Stimulated activated CD4-positive, alpha-beta T cell treated with anti-CD3 and anti-CD28 coated beads, Interleukin-2, amount 100 ng/mL, for 4 hours (primary cell): Measurements from ENCODE around the gene SEC61A1.

Experiments
- DNase-seq: peaks from one replicate; pipeline ENCODE4 v3.0.0-alpha.2; 2020; ENCODE audit warnings: low read depth

The SEC61A1 gene

GRCh38 chr3:128078322-128078721 lies 26.1 kb downstream of the SEC61A1 start:
- DNase-seq: no peak

- DNase-seq: no peak
These were observed 26.6 kb downstream of the SEC61A1 start for GRCh38 chr3:128078875-128079274.

- no peak for DNase-seq
These were observed 27.6 kb downstream of the SEC61A1 start for GRCh38 chr3:128079823-128080222.

- no peak for DNase-seq
These were observed 28.3 kb downstream of the SEC61A1 start for GRCh38 chr3:128080323-128081080.

- no peak for DNase-seq
These were observed 29.0 kb downstream of the SEC61A1 start for GRCh38 chr3:128081226-128081625.

- no peak for DNase-seq
These were observed 29.6 kb downstream of the SEC61A1 start for GRCh38 chr3:128081846-128082245.

- no peak for DNase-seq
These were observed 30.3 kb downstream of the SEC61A1 start for GRCh38 chr3:128082546-128082945.

- DNase-seq: no peak
These were observed 31.2 kb downstream of the SEC61A1 start for GRCh38 chr3:128083396-128083795.

- DNase-seq: no peak
These were observed 31.9 kb downstream of the SEC61A1 start for GRCh38 chr3:128083980-128084674.

GRCh38 chr3:128084675-128085021 lies 32.4 kb downstream of the SEC61A1 start:
- no peak for DNase-seq

- DNase-seq: no peak
These were observed 36.9 kb downstream of the SEC61A1 start for GRCh38 chr3:128089135-128089534.

- no peak for DNase-seq
These were observed 39.3 kb downstream of the SEC61A1 start for GRCh38 chr3:128091586-128091985.

GRCh38 chr3:128094295-128095151 lies 42.3 kb downstream of the SEC61A1 start:
- DNase-seq: no peak

- DNase-seq: peak; percentile 64
These were observed 43.0 kb downstream of the SEC61A1 start for GRCh38 chr3:128095222-128095703.

- DNase-seq: no peak
These were observed 46.0 kb downstream of the SEC61A1 start for GRCh38 chr3:128098234-128098633.

GRCh38 chr3:128100161-128100560 lies 47.9 kb downstream of the SEC61A1 start:
- no peak for DNase-seq

- DNase-seq: no peak
These were observed 48.4 kb downstream of the SEC61A1 start for GRCh38 chr3:128100638-128101037.

GRCh38 chr3:128103136-128103676 lies 51.0 kb downstream of the SEC61A1 start:
- DNase-seq: no peak

- DNase-seq: no peak
These were observed 55.6 kb downstream of the SEC61A1 start for GRCh38 chr3:128107834-128108233.

GRCh38 chr3:128111147-128111546 lies 58.9 kb downstream of the SEC61A1 start:
- no peak for DNase-seq

- peak; percentile 14 for DNase-seq
These were observed 60.2 kb downstream of the SEC61A1 start for GRCh38 chr3:128112357-128112968.
